HG03575 (cell line): Measurements from ENCODE around the gene TSHZ3.

Source experiments
- ATAC-seq: cut with Tn5 transposase; IDR thresholded peaks from one replicate; pipeline ENCODE4 v1.9.1; 2021; ENCODE audit not compliant: unreplicated experiment, insufficient number of reproducible peaks, low FRiP score; ENCODE audit errors: extremely low read depth

Gene TSHZ3

DNA sequence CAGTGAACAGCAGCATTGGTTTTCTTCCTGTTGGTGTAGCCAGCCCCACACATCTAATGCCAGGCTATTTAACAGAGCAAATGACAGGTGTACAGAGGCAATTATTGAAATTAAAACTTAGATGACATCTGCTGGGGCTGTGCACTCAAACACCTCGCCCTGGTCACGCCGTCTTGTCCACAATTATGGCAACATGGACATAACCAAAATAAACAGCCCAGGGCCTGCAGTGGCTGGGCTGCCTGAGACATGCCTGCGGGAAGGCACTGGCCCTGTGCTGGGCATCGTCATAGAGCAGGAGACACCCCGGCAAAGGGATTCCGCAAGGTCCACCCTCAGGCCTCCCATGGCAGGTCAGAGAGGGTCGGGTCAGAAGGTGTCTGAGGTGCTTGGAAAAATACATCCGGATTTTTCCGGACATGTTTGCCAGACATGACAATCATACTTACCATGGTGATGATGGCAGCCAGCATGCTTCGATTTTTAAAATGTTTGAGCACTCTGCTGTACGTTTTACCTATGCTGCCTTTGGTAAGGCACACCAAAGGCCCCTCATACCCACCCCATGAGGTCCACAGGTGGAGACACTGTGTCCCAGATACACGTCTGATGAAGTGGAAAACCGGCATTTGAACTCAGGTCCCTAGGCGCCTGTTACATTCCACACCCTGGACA is 47.8 kb downstream of the TSHZ3 start:
- ATAC-seq, result no peak

GRCh38 chr19:31300422-31300821 is 48.8 kb downstream of the TSHZ3 start:
- no peak for ATAC-seq

DNA sequence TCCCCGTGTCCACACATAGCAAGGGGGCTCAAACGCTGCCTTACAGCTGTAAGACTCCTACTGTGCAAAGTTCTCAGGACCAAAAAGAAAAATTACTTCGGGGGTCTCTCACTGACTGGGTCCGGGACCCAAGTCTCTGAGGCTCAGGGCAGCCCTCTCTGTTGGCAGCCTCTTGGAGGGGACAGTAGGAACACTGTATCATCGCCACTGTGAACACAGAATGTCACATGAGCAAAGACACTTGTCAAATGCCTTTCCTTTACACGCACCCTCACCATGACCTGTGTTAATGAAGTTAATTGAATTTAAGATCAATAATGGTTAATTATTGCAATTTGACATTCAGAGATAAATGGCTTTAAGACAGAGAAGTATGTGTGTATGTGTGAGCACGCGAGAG is 49.6 kb downstream of the TSHZ3 start:
- no peak for ATAC-seq

DNA sequence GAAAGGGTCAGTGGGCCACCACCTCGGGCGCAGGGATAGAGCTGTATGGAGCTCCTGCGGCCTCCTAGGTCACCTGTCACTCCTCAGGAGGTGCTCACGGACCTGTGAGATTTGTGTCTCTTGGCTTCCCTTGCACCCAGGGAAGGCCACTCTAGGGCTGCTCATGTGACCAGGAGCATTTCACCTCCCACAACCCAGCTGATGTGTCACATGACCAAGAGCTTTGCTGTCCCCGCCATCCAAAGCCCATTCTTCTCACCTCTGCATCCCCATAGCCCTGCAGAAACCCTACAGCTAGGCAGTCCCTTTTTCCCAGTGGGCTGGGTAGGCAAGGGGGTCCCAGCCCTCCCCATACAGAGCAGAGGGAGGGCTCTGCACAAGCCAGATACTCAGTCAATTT is 51.2 kb downstream of the TSHZ3 start:
- ATAC-seq, result no peak

- ATAC-seq, result no peak
Observed at GRCh38 chr19:31296741-31297390, 52.4 kb downstream of the TSHZ3 start.

GRCh38 chr19:31294189-31294588 is 55.0 kb downstream of the TSHZ3 start:
- no peak for ATAC-seq

DNA sequence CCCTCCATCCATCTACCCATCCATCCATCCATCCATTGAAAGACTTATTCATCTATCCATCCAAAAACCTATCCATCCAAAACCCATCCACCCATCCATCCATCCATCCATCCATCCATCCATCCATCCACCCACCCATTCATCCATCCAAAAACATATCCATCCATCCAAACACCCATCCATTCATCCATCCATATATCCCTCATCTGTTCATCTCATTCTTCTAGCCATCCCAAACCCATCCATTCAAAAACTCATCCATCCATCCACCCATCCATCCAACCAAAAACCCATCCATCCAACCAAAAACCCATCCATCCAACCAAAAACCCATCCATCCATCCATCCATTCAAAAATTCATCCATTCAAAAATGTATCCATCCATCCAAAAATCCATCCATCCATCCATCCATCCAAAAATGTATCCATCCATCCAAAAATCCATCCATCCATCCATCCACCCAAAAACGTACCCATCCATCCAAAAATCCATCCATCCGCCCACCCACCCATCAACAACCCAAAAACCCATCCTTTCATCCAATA is 56.5 kb downstream of the TSHZ3 start:
- ATAC-seq, result no peak

DNA sequence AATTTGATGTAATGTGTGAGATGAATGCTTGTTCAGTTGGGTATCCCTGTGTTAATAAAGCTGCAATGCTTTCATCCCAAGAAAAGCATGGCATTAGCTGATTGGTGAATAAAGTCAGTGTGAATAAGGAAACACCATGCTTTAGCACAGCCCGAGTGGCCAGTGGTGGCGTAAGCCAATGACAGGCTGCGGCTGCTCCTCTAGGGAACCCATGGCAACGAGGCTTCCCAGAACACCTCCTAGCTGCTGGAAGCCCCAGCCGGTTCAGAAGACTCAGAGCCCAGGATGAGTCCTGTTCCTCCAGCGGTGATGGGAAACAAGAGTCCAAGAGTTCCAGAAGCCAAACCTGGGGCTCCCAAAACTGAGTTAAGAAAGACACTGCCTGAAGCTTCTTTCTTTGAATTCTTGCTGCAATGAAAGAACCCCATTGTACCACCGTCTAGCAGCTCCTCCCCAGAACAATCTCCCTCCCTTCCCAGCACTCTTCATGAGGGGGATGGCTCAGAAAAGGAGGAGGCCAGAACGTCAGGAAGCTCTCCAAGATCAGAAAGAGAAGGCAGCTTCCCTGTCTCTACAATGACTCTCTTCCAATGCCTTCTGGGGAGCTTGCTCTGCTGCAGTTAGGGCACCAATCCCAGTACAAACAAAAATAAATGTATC is 58.2 kb downstream of the TSHZ3 start:
- no peak for ATAC-seq

DNA sequence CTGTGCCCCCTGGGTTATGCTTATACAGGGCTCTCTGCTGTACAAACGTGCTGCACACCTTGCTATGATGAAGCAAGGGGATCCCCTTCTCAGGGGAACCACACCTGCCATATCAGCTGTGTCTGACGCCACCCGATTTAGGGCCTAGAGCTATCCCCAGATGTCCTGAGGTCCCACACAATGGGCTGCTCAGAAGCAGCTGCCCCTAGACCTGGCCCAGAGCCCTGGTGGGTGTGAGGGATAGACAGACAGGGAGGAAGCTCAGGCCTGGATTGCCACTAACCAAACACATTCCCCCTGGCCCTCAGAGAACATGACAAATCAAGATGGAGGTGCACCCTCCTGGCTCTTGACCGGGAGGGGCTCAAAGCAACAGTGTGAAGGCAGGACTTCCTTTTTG is 59.3 kb downstream of the TSHZ3 start:
- ATAC-seq, result no peak

DNA sequence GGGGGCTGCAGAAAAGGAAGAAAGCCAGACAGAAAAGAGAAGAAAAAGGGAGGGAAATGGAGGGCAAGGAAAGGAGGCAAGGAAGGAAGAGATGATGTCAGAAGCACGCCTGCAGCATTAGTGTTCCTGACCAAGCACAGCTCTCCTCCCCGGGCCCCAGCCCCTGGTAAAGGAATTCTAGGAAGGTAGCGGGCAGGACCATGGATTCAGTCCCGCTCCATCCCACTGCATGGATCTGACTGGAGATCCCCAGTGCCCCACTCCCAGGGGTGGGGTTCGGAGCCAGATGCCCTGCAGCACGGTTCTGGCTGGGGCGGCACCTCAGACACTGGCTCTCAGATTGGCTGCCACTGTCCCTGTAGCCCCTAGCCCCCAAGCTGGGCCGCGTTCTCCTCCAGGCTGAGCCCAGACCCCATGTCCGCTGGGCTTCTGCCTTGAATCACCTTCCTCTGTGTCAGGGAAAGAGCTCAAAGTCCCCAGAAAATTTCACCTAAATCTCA is 59.8 kb downstream of the TSHZ3 start:
- no peak for ATAC-seq

DNA sequence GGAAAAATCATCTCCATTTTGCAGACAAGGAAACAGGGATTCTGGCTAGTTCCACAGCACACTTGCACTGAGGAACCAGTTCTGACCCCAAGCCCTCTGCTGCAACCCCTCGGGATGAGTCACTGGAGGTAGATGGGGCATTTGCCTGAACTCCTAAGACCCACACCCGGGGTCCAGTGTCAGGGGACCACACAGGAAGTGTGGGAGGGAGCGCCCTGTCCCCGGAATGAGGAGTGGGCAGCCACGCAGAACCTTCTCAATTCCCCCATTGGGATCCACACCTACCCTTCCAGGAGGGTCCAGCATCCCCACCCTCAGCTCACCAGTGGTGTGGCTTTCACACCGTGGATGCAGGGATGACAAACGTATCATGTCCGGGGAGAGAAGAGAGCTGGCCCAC is 62.7 kb downstream of the TSHZ3 start:
- no peak for ATAC-seq

GRCh38 chr19:31285744-31286143 is 63.5 kb downstream of the TSHZ3 start:
- no peak for ATAC-seq

- ATAC-seq, result no peak
Observed at GRCh38 chr19:31284621-31285020, 64.6 kb downstream of the TSHZ3 start.

DNA sequence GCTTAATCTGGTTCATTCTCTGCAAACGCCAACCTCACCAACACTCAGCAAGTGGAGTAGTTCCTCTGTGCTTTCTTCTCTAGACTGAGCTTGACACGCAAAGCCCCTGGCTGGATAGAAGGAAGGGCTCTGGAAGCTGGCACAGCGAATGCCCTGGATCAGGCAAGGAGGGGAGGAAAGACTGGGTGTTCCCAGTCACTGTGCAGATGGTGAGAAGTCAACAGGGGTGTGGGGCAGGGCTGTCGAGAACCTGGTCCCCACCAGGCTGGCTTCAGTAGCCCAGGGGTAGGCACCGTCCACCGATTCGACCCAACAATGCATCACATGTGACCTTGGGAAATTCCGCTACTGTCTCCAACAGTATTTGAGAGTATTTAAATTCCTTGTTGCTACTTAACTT is 65.5 kb downstream of the TSHZ3 start:
- no peak for ATAC-seq

GRCh38 chr19:31282346-31282745 is 66.9 kb downstream of the TSHZ3 start:
- ATAC-seq, result no peak

DNA sequence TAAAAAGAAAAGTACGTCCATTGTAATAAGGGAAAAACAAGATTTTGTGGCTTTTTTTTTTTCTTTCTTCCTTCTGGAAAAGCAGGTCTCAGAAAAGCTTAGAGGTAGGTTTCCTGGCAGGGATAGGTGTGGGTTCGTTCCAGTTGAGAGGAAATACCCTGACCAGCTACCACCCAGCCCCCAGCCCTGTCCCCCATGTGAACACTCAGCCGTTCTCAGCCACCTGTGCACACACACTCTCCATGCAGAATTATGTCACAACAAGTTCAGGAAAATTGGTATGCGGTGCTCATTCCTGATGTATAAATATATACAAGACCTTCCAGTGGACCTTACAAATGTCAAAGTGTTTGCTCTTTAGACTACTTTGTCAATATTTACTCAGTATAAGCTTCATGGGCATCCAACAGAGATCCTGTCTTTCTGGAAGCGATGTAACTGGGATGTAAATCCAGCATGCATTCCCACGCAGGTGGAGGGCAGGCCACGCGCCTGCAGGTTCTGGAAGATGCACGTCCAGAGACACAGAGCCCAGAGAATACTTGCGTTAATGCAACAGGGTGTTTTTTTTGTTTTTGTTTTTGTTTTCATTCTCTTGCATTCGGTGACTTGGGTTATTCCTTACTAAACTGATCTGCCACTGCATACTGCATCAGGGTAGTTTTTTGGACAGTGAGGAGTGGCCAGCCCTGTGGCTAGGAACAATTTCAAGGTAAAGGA is 68.8 kb downstream of the TSHZ3 start:
- ATAC-seq, result no peak

DNA sequence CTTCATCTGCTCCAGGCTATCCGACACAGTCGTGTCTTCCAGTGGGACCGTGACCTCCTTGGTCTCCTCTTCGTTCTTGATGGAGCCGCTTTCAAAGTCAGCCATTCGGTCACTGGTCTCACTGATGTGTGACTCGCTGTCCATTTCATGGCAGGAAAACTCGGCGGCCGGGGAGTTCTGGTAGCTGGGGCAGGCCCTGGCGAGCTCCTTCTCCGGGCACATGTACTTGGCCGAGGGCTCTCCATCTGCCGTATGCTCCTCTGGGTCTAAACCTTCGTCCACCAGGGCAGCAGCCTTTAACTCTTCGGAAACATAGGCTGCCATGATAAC is 69.8 kb downstream of the TSHZ3 start:
- ATAC-seq, result no peak

GRCh38 chr19:31278555-31279435 is 70.4 kb downstream of the TSHZ3 start:
- ATAC-seq, result no peak

- ATAC-seq, result no peak
Observed at GRCh38 chr19:31277516-31277915, 71.7 kb downstream of the TSHZ3 start.
